Mucosa of gallbladder (tissue), 1 donor: Measurements from ENCODE around the gene FBXO24. TPM values are rescaled to one million over a fixed set of nuclear protein-coding genes. Genes with fewer than 3 reads are reported as not detected.
A peak's percentile ranks its signal among the peaks of the same experiment; 100 is the strongest.

ENCODE experiments used
- DNase-seq: peaks from one replicate; pipeline ENCODE4 v3.0.0-alpha.2; 2020; ENCODE audit warnings: low spot score
- total RNA-seq: library from RNA; stranded (reverse); gene quantifications from one replicate; pipeline ENCODE4 v1.2.1, GENCODE V29; 2021
- donor health status: DM: no; HTN: no; CAD: no.

The FBXO24 gene
- total RNA-seq, 1 donor from 2014 or later: 1.6 TPM

DNA sequence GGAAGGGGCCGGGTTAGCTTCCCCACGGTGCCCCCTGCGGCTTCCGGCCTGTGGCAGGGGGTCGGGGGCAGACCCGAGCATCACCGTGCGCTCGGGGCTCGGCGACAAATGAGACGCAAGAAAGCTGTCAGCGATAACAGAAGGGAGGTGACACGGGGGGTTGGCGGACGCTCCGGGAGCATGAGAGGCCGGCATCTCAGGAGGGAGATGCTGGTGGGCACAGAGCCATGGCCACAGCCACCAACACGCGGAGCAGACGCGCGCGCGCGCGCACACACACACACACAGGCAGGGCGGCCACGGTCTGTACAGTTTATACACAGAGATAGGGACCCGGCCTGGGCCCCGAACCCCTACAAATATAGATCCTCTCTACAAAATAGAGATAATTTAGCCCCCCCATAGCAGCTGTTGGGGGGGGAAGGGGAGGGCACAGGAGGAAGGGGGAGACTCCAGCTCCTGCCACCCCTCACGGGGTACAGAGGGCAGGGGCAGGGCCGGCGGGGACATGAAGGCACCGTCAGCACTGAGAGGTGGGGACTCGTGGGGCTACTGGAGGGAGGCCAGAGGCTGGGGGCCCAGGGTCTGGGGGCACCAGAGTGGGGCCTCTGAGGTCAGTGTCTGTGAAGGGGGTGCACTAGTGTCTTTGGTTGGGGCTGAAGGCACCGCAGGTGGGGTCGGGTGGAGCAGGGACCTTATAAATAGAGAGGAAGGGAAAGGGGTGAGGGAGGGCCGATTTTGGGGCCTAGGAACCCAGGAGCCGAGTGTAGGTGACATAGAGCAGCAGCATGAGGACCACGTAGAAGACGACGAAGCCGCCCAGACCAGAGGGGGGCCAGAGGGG lies 11.5 kb upstream of the FBXO24 start:
- no peak for DNase-seq

GRCh38 chr7:100575206-100575631 lies 10.9 kb upstream of the FBXO24 start:
- no peak for DNase-seq

GRCh38 chr7:100575746-100576383 lies 10.3 kb upstream of the FBXO24 start:
- DNase-seq: no peak

- DNase-seq: no peak
Measured at GRCh38 chr7:100576384-100576993, 9.6 kb upstream of the FBXO24 start.

DNA sequence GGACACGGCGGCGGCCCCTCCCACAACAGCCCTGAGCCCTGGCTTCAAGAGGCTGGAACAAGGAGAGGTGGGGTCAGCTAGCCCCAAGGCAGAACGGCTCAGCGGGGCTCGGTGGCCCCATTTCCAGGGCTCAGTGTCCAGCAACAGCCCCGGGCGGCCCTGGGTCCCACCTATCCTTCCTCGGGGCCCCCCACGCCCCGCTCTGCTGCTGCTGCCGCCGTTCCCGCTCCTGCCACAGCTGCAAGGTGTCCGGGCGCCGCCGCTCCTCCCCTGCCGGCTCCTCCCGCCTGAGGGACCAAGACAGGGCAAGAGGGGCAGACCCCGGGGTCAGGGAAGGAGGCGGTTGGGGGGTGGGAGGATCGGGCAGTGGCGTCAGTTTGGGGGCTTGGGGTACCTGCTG lies 9.0 kb upstream of the FBXO24 start:
- DNase-seq: no peak

- DNase-seq: no peak
Measured at GRCh38 chr7:100577507-100577906, 8.6 kb upstream of the FBXO24 start.

DNA sequence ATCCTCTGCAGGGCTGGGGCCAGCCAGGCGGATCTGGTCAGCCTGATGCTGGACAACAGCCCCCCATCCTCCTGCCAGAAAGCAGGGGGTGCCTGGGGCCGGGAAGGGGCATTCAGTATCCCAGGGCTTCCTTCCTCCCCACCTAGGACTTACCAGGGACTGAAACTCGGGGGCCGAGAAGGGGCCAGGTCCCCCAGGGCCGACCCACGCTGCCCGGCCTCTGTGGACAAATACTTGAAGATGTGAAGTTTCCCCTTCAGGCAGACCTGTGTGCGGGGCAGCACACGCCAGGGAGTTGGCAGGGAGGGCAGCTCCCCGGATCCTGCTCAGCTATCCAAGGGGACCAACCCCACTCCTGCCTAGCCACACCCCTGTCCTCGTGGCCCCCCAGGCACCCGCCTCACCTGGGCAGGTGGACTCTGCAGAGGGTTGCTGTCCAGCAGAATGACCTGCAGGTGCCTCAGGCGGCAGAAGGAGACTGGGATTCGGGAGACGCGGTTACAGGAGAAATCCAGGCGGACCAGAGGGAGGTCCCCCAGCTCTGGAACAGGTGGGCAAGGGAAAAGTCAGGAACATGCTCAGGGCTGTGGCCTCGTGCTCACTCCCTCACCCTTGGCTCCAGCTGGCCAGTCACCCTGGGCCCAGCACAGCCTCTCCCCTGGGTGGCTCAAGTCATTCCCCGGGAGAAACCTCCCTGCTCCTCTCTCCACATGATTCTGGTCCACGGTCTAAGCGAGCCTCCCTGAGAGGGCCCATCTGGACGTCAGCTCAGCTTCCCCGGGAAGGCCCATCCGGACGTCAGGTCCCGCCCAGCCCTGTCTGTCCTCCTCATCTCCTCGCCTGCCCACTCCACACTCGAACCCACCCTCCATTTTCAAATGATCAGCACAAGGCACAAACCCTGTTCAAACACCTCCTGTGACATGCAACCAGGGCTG lies 7.6 kb upstream of the FBXO24 start:
- no peak for DNase-seq

DNA sequence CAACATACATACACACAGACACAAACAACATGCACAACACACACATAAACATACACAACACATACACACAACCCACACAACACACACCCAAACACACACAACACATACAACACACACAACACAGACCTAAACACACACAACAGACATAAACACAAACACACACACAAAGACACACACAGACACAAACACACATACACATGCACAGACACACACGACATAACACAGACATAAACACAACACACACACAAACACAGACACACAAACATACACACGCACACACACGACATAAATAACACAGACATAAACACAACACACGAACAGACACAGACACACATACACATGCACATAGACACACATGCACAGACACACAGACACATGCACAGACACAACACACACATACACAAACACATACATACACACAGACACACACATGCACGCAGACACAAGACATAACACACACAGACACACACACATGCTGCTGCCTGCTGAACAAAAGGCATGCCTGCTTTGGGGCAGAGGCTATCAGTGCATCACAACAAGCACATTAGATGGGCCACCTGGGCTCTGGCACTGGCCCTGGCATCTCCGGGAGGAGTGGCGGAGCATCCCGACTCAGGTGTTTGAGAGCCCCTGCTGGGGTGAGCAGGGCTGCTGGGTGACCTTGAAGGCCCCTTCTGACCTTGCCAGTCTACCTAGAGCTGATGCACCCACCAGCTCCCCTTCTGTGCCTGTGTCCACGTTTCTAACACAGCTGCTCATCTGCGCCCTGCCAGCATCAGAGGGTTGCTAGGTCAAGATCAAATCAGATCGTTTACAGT lies 5.5 kb upstream of the FBXO24 start:
- DNase-seq: no peak

GRCh38 chr7:100582041-100582579 lies 4.0 kb upstream of the FBXO24 start:
- peak; percentile 72 for DNase-seq

DNA sequence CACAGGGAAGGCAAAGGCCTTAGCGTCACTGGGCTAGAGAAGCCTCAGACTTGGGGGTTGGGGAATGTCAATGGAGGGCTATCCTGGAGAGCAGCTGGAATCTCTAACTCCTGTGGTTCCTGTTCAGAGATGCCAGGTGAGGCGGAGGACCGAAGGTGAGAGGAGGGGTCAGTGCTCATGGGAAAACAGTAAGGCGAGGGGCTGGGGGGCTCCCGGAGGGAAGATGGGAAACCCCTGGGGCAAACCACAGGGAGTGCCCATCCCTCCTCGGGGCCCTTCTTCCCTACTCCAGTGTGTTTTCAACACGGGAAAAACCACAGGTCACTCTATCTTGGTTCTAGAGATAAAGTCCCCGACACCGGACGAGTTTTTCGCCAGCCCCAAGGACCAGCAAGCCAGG lies 3.5 kb upstream of the FBXO24 start:
- DNase-seq: no peak

GRCh38 chr7:100583132-100584053 lies 2.7 kb upstream of the FBXO24 start:
- DNase-seq: no peak

GRCh38 chr7:100584054-100584682 lies 2.0 kb upstream of the FBXO24 start:
- DNase-seq: no peak

GRCh38 chr7:100584683-100585510 lies 1.2 kb upstream of the FBXO24 start:
- peak; percentile 69 for DNase-seq

DNA sequence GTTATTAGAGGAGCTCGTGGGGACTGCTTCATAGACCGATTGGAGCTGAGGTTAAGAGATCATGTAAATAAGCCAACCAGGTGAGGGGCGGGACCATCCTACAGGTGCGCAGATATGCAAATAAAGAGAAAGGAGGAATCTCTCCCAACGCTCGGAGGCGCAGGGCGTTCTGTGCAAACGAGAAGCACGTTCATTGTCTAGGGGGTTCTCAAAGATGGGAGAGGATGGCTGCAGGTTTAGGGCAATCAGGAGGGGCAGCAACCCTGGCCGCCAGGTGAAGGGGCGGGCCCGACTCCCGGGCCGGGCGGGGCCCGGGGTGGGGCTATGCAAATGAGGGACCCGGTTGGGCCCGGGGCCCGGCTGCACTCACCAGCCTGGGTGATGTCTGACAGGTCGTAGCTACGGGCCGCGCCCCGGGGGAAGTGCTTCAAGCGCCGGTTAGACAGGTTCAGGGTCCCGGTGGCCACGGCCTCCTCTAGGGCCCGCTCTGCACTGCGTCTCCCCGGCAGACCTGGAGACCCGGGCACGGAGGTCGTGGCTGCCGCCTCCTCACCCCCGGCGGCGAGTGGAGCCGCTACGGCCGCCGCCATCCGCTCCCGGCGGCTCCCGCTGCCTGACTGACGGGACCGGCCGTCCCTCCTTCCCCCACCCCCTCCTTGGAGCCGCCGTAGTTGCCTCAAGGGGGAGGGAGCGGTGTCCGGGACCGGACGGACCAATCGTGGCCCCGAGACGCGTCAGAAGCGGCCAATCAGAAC lies 440 bp upstream of the FBXO24 start, which contains the start of gene LRCH4:
Gene LRCH4, minus strand, starts transcription at position 619 of the 755 bp plus-strand sequence. Its CDS starts 29 bp downstream, at position 590.
- DNase-seq: peak; percentile 63

GRCh38 chr7:100588438-100588837 lies 2.3 kb downstream of the FBXO24 start:
- no peak for DNase-seq

GRCh38 chr7:100589341-100589947 lies 3.3 kb downstream of the FBXO24 start:
- DNase-seq: no peak
